EL (cell line): ENCODE measurements around the gene SPATA13.

Source experiments
- DNase-seq: peaks from one replicate; pipeline ENCODE4 v3.0.0-alpha.2; 2016

Gene SPATA13

GRCh38 chr13:24263632-24264031, 103.1 kb downstream of the SPATA13 start:
- no peak for DNase-seq

- no peak for DNase-seq
Measured at GRCh38 chr13:24264976-24265375, 104.5 kb downstream of the SPATA13 start.

GRCh38 chr13:24265453-24265852, 104.9 kb downstream of the SPATA13 start:
- DNase-seq: no peak

GRCh38 chr13:24267274-24267673, 106.8 kb downstream of the SPATA13 start:
- no peak for DNase-seq

- no peak for DNase-seq
Measured at GRCh38 chr13:24267801-24268200, 107.3 kb downstream of the SPATA13 start.

- DNase-seq: peak; percentile 8
Measured at GRCh38 chr13:24269821-24270220, 109.3 kb downstream of the SPATA13 start.

- peak; percentile 45 for DNase-seq
Measured at GRCh38 chr13:24270639-24271141, 110.2 kb downstream of the SPATA13 start.

GRCh38 chr13:24271231-24271600, 110.7 kb downstream of the SPATA13 start:
- DNase-seq: no peak

GRCh38 chr13:24271601-24272451, 111.3 kb downstream of the SPATA13 start:
- peak; percentile 45 for DNase-seq

GRCh38 chr13:24272452-24273161, 112.1 kb downstream of the SPATA13 start:
- DNase-seq: no peak

GRCh38 chr13:24273926-24274325, 113.4 kb downstream of the SPATA13 start:
- DNase-seq: no peak

GRCh38 chr13:24274452-24275021, 114.0 kb downstream of the SPATA13 start:
- DNase-seq: no peak

GRCh38 chr13:24275041-24275440, 114.5 kb downstream of the SPATA13 start:
- DNase-seq: no peak

- no peak for DNase-seq
Measured at GRCh38 chr13:24276306-24276705, 115.8 kb downstream of the SPATA13 start.

GRCh38 chr13:24276861-24277260, 116.3 kb downstream of the SPATA13 start:
- no peak for DNase-seq

GRCh38 chr13:24277761-24278160, 117.2 kb downstream of the SPATA13 start:
- no peak for DNase-seq

- no peak for DNase-seq
Measured at GRCh38 chr13:24279327-24280110, 119.0 kb downstream of the SPATA13 start.

- no peak for DNase-seq
Measured at GRCh38 chr13:24280720-24281119, 120.2 kb downstream of the SPATA13 start.

- no peak for DNase-seq
Measured at GRCh38 chr13:24281188-24282008, 120.9 kb downstream of the SPATA13 start.

- DNase-seq: no peak
Measured at GRCh38 chr13:24282256-24282655, 121.7 kb downstream of the SPATA13 start.

GRCh38 chr13:24284889-24285565, 124.5 kb downstream of the SPATA13 start:
- no peak for DNase-seq
